SJSA1 (cell line): ENCODE results near the gene BAIAP3. TPM values are rescaled to one million over a fixed set of nuclear protein-coding genes. Genes with fewer than 3 reads are reported as not detected.
"Not testable (repeated sequence)": the region's sequence is repeated elsewhere in the genome, so short reads cannot be mapped to it uniquely, and the experiment has no call there.

Source experiments
- DNase-seq, 2 experiments: peaks; one replicate each; pipeline ENCODE4 v3.0.0-alpha.2; 2015 to 2020; ENCODE audit warnings: low spot score in 2 of 2, low read depth in 1 of 2
- H3K27ac ChIP-seq: fragments of 250-450 bp; sonication (Bioruptor Pico); 2 replicates; pipeline ENCODE4 v1.5.1; 2020; ENCODE audit warnings: mild to moderate bottlenecking, moderate library complexity
- H3K27me3 ChIP-seq: fragments of 250-450 bp; sonication (Bioruptor Pico); replicated peaks from 2 replicates; pipeline ENCODE4 v1.5.1; 2020; ENCODE audit warnings: mild to moderate bottlenecking, moderate library complexity
- H3K36me3 ChIP-seq: fragments of 250-450 bp; sonication (Bioruptor Pico); 2 replicates; pipeline ENCODE4 v1.5.1; 2020; ENCODE audit warnings: mild to moderate bottlenecking
- H3K4me1 ChIP-seq: fragments of 250-450 bp; sonication (Bioruptor Pico); replicated peaks from 2 replicates; pipeline ENCODE4 v1.6.1; 2021; ENCODE audit warnings: mild to moderate bottlenecking
- H3K4me3 ChIP-seq: fragments of 250-450 bp; sonication (Bioruptor Pico); 2 replicates; pipeline ENCODE4 v1.5.1; 2020; ENCODE audit warnings: mild to moderate bottlenecking
- H3K9me3 ChIP-seq: fragments of 250-450 bp; sonication (Bioruptor Pico); replicated peaks from 2 replicates; pipeline ENCODE4 v1.5.1; 2020; ENCODE audit warnings: mild to moderate bottlenecking
- total RNA-seq: library from RNA; depleted of rRNA; stranded (reverse); fragments of >200 nt; shearing (Covaris generic); gene quantifications from 2 replicates; pipeline ENCODE4 v1.2.3, GENCODE V29; 2014; rRNA removed

BAIAP3 gene
- 1.2 and 3.1 TPM in 2 replicates for total RNA-seq

GRCh38 chr16:1333149-1333812 lies at the start of gene BAIAP3:
TSS of gene BAIAP3 (plus strand) at chr16:1333645. CDS start at chr16:1338550, 4,905 bp downstream.
- DNase-seq, result no peak
- Histone ChIP-seq H3K4me3 (no peak within 1 kb of the TSS), H3K36me3 (no peaks in the 10 kb centered on the region), H3K9me3 (peaks cover 8% of the 10 kb centered on the region), H3K27me3 (peaks cover 69% of the 10 kb centered on the region), H3K27ac (no peak within 1 kb of the TSS), H3K4me1 (peaks cover 19% of the 10 kb centered on the region)

- H3K4me3 ChIP-seq, result no peak overlapping the region
- H3K27me3 ChIP-seq, result peaks cover 89% of the 10 kb centered on the region
- DNase-seq, result no peak
- no peaks in the 10 kb centered on the region for H3K4me1 ChIP-seq
- H3K9me3 ChIP-seq, result no peaks in the 10 kb centered on the region
- no peak overlapping the region for H3K27ac ChIP-seq
- H3K36me3 ChIP-seq, result no peaks in the 10 kb centered on the region
These were observed 49.3 kb upstream of the BAIAP3 start for GRCh38 chr16:1283996-1284616.

- Histone ChIP-seq H3K36me3 (no peaks in the 10 kb centered on the region), H3K4me3 (no peak overlapping the region), H3K27me3 (peaks cover 88% of the 10 kb centered on the region)
These were observed 47.6 kb upstream of the BAIAP3 start for GRCh38 chr16:1285669-1286512.

GRCh38 chr16:1286513-1287094 lies 46.8 kb upstream of the BAIAP3 start:
- DNase-seq, result no peak
- Histone ChIP-seq H3K4me1 (no peaks in the 10 kb centered on the region), H3K36me3 (no peaks in the 10 kb centered on the region), H3K9me3 (no peaks in the 10 kb centered on the region), H3K27me3 (peaks cover 90% of the 10 kb centered on the region), H3K4me3 (no peak overlapping the region), H3K27ac (no peak overlapping the region)

More at GRCh38 chr16:1285669-1286512, 47.6 kb upstream of the BAIAP3 start:
- no peak for DNase-seq
- Histone ChIP-seq H3K27ac (no peak overlapping the region), H3K9me3 (no peaks in the 10 kb centered on the region), H3K4me1 (no peaks in the 10 kb centered on the region)

GRCh38 chr16:1287982-1288670 lies 45.3 kb upstream of the BAIAP3 start:
- no peak overlapping the region for H3K4me3 ChIP-seq
- H3K27ac ChIP-seq, result no peak overlapping the region
- H3K36me3 ChIP-seq, result no peaks in the 10 kb centered on the region
- H3K9me3 ChIP-seq, result no peaks in the 10 kb centered on the region
- peaks cover 82% of the 10 kb centered on the region for H3K27me3 ChIP-seq
- no peaks in the 10 kb centered on the region for H3K4me1 ChIP-seq
- no peak for DNase-seq

- H3K27me3 ChIP-seq, result peaks cover 76% of the 10 kb centered on the region
- no peaks in the 10 kb centered on the region for H3K36me3 ChIP-seq
- H3K4me3 ChIP-seq, result no peak overlapping the region
- no peaks in the 10 kb centered on the region for H3K4me1 ChIP-seq
- DNase-seq, result no peak
- H3K9me3 ChIP-seq, result no peaks in the 10 kb centered on the region
- H3K27ac ChIP-seq, result no peak overlapping the region
These were observed 44.5 kb upstream of the BAIAP3 start for GRCh38 chr16:1288813-1289476.

- H3K27ac ChIP-seq, result no peak overlapping the region
- DNase-seq, result no peak
- H3K9me3 ChIP-seq, result no peaks in the 10 kb centered on the region
- no peak overlapping the region for H3K4me3 ChIP-seq
- no peaks in the 10 kb centered on the region for H3K4me1 ChIP-seq
- peaks cover 72% of the 10 kb centered on the region for H3K27me3 ChIP-seq
- H3K36me3 ChIP-seq, result no peaks in the 10 kb centered on the region
These were observed 44.0 kb upstream of the BAIAP3 start for GRCh38 chr16:1289477-1289866.

GRCh38 chr16:1290063-1290501 lies 43.4 kb upstream of the BAIAP3 start:
- H3K4me1 ChIP-seq, result no peaks in the 10 kb centered on the region
- H3K36me3 ChIP-seq, result no peaks in the 10 kb centered on the region
- H3K9me3 ChIP-seq, result no peaks in the 10 kb centered on the region
- no peak overlapping the region for H3K27ac ChIP-seq
- H3K27me3 ChIP-seq, result peaks cover 71% of the 10 kb centered on the region
- no peak overlapping the region for H3K4me3 ChIP-seq
- no peak for DNase-seq

GRCh38 chr16:1290860-1291575 lies 42.4 kb upstream of the BAIAP3 start:
- Histone ChIP-seq H3K9me3 (no peaks in the 10 kb centered on the region), H3K4me1 (no peaks in the 10 kb centered on the region), H3K4me3 (no peak overlapping the region), H3K27ac (no peak overlapping the region), H3K27me3 (peaks cover 66% of the 10 kb centered on the region), H3K36me3 (no peaks in the 10 kb centered on the region)
- no peak for DNase-seq

GRCh38 chr16:1291576-1291974 lies 41.9 kb upstream of the BAIAP3 start:
- H3K4me3 ChIP-seq, result no peak overlapping the region
- no peak overlapping the region for H3K27ac ChIP-seq
- no peaks in the 10 kb centered on the region for H3K36me3 ChIP-seq
- no peaks in the 10 kb centered on the region for H3K4me1 ChIP-seq
- no peak for DNase-seq
- H3K9me3 ChIP-seq, result no peaks in the 10 kb centered on the region
- H3K27me3 ChIP-seq, result peaks cover 63% of the 10 kb centered on the region

GRCh38 chr16:1292208-1292607 lies 41.2 kb upstream of the BAIAP3 start:
- not testable (repeated sequence) for DNase-seq, H3K4me1 ChIP-seq, H3K4me3 ChIP-seq, H3K9me3 ChIP-seq, H3K36me3 ChIP-seq, H3K27ac ChIP-seq
- peaks cover 57% of the 10 kb centered on the region for H3K27me3 ChIP-seq

- not testable (repeated sequence) for H3K4me1 ChIP-seq, H3K4me3 ChIP-seq, H3K27ac ChIP-seq, H3K36me3 ChIP-seq, H3K9me3 ChIP-seq, DNase-seq
- peaks cover 51% of the 10 kb centered on the region for H3K27me3 ChIP-seq
These were observed 40.6 kb upstream of the BAIAP3 start for GRCh38 chr16:1292808-1293207.
